ENCODE results near the gene SPTBN5.

The SPTBN5 gene

GRCh38 chr15:41862515-41863116, 31.2 kb downstream of the SPTBN5 start:
- DNase-seq = no peak

- no peak for DNase-seq
These were observed 32.0 kb downstream of the SPTBN5 start for GRCh38 chr15:41861736-41862356.

GRCh38 chr15:41860049-41860828, 33.6 kb downstream of the SPTBN5 start:
- DNase-seq = no peak

- no peak for DNase-seq
These were observed 35.1 kb downstream of the SPTBN5 start for GRCh38 chr15:41858756-41859155.

- DNase-seq = no peak
These were observed 36.5 kb downstream of the SPTBN5 start for GRCh38 chr15:41857316-41857715.

GRCh38 chr15:41856716-41857115, 37.1 kb downstream of the SPTBN5 start:
- no peak for DNase-seq

GRCh38 chr15:41856262-41856661, 37.6 kb downstream of the SPTBN5 start:
- DNase-seq = no peak

GRCh38 chr15:41855261-41855961, 38.4 kb downstream of the SPTBN5 start:
- DNase-seq = no peak

GRCh38 chr15:41854443-41854842, 39.4 kb downstream of the SPTBN5 start:
- DNase-seq = no peak

- DNase-seq = no peak
These were observed 40.0 kb downstream of the SPTBN5 start for GRCh38 chr15:41853831-41854230.

GRCh38 chr15:41852736-41853590, 40.9 kb downstream of the SPTBN5 start:
- DNase-seq = no peak

GRCh38 chr15:41851755-41852370, 42.0 kb downstream of the SPTBN5 start:
- no peak for DNase-seq

- no peak for DNase-seq
These were observed 42.7 kb downstream of the SPTBN5 start for GRCh38 chr15:41851167-41851523.

GRCh38 chr15:41850482-41851166, 43.2 kb downstream of the SPTBN5 start:
- no peak for DNase-seq

GRCh38 chr15:41849861-41850260, 44.0 kb downstream of the SPTBN5 start:
- no peak for DNase-seq

GRCh38 chr15:41849204-41849603, 44.6 kb downstream of the SPTBN5 start:
- no peak for DNase-seq

- no peak for DNase-seq
These were observed 45.2 kb downstream of the SPTBN5 start for GRCh38 chr15:41848631-41849030.

- DNase-seq = no peak
These were observed 45.9 kb downstream of the SPTBN5 start for GRCh38 chr15:41847981-41848380.

- DNase-seq = no peak
These were observed 46.6 kb downstream of the SPTBN5 start for GRCh38 chr15:41847206-41847605.

- DNase-seq = no peak
These were observed 49.0 kb downstream of the SPTBN5 start for GRCh38 chr15:41844814-41845213.

- no peak for DNase-seq
These were observed 50.3 kb downstream of the SPTBN5 start for GRCh38 chr15:41843571-41843970.

GRCh38 chr15:41842229-41842628, 51.6 kb downstream of the SPTBN5 start:
- no peak for DNase-seq

Measured in activated CD4-positive, alpha-beta T cell treated with anti-CD3 and anti-CD28 coated beads, Interleukin-2, amount 50 U/mL, for 1 hour (primary cell).